GM10266 (cell line): ENCODE results near the gene SIRT6.
"Not testable (repeated sequence)": the region's sequence is repeated elsewhere in the genome, so short reads cannot be mapped to it uniquely, and the experiment has no call there.

ENCODE experiments used
- DNase-seq: peaks from one replicate; pipeline ENCODE4 v3.0.0; 2012; ENCODE audit errors: extremely low spot score
- TF ChIP-seq, protein P1 (sequence below): IDR thresholded peaks from 2 replicates; pipeline ENCODE4 v1.5.1; 2012; ENCODE audit warnings: mild to moderate bottlenecking, low read depth; ENCODE audit not compliant: control insufficient read depth, insufficient read depth; ENCODE audit errors: missing control alignments

Gene SIRT6

DNA sequence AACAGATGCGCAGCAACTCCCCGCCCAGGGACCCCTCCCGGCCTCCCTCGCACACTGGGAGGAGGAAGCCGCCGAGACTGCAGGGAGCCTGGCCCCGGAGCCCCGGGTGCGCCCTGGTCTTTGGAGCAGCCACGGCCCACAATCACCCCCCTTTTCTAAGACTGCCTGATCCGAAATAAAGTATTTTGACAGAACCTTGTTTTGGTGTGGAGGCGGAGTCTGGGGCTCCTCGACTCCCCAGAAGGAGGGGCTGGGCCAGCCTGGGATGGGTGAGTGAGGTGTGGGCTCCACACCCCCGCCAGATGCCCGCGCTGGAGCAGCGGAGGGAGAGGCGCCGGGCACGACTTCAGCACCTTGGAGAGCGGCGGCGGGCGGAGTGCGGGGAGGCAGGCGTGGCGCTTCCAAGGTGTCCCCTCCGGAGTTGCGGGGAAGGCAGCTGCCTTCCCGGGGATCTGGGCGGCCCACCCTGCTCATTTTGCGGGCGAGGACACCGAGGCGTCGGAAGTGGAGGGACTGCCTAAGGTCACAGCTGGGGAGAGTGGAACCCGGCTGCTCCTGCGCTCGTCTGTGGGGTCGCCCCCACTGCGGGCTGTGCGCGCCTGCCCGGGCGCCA is 9.4 kb downstream of the SIRT6 start:
- TF ChIP-seq, protein P1, sequence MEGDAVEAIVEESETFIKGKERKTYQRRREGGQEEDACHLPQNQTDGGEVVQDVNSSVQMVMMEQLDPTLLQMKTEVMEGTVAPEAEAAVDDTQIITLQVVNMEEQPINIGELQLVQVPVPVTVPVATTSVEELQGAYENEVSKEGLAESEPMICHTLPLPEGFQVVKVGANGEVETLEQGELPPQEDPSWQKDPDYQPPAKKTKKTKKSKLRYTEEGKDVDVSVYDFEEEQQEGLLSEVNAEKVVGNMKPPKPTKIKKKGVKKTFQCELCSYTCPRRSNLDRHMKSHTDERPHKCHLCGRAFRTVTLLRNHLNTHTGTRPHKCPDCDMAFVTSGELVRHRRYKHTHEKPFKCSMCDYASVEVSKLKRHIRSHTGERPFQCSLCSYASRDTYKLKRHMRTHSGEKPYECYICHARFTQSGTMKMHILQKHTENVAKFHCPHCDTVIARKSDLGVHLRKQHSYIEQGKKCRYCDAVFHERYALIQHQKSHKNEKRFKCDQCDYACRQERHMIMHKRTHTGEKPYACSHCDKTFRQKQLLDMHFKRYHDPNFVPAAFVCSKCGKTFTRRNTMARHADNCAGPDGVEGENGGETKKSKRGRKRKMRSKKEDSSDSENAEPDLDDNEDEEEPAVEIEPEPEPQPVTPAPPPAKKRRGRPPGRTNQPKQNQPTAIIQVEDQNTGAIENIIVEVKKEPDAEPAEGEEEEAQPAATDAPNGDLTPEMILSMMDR: no peak
- DNase-seq: peak; percentile 69

- TF ChIP-seq, protein P1: no peak
- no peak for DNase-seq
Measured at GRCh38 chr19:4171676-4172075, 10.7 kb downstream of the SIRT6 start.

DNA sequence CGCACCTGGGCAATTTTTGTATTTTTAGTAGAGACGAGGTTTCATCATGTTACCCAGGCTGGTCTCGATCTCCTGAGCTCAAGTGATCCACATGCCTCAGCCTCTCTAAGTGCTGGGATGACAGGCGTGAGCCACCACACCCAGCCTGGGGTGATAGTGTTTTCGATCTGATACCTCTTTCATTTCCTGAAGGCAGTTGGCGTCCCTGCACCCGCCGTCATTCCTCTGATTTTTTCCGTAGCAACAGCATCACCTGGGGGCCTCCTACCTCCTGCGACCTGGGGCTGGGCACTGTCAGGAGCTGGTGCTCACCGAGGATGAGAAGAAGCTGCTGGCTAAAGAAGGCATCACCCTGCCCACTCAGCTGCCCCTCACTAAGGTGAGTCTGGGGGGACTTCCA is 18.1 kb downstream of the SIRT6 start:
- DNase-seq: no peak
- TF ChIP-seq, protein P1: no peak

DNA sequence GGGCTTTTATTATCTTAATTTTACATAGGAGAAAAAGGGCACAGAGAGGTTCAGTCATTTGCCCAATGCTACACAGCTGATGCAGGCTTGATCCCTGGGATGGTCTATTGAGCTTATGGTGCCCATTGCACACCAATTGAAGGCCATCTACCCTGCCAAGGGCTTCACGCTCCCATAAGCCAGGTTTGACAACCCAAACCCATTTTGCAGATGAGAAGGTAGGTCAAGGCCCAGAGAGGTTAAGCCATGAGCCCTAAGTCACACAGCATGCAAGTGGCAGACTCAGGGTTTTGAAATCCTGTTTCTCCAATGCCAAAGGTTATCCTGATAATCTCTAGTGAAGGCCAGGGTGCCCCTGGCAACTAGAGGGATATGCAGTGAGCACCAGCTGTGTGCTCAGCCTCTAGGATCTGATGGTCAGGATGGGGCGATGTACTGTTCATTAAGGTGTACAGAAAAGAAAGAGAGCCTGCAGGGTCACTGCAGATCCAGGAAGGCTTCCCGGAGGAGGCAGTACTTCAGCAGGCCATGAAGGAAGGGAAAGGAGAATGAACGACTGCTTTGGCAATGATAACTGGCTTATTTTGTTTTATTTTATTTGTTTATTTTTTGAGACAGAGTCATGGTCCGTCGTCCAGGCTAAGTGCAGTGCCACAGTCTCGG is 20.8 kb downstream of the SIRT6 start:
- TF ChIP-seq, protein P1: no peak
- no peak for DNase-seq

- DNase-seq: not testable (repeated sequence)
Measured at GRCh38 chr19:4157971-4158370, 24.4 kb downstream of the SIRT6 start.

GRCh38 chr19:4157164-4157563 is 25.2 kb downstream of the SIRT6 start:
- no peak for DNase-seq
- TF ChIP-seq, protein P1: no peak

DNA sequence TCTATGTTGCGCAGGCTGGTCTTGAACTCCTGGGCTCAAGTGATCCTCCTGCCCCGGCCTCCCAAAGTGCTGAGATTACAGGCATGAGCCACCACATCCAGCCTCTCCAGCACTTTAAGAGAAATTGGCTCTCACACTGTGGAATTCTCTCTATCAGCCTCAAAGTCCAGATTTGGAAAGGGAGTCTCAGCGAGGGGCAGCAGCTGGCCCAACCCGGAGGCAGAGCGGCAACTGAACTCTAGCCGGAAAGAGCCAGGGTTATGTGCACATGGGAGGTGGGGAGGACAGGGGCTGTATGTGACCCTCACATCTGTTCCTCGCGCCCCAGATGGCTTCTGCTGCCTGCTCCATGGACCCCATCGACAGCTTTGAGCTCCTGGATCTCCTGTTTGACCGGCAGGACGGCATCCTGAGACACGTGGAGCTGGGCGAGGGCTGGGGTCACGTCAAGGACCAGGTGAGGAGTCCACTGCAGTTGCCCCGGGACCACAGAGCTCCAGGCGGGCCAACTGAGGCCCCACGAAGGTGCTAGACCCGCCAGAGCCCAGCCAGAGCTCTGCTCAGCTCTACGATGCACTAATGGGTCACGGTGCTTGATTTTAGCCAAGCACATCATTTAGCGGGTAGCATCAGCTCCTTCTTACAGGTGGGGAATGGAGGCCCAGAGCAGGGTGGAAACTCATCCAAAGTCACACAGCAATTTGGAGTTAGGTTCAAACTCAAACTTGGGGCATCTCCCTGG is 27.6 kb downstream of the SIRT6 start:
- TF ChIP-seq, protein P1: no peak
- DNase-seq: no peak
